HG03378 (cell line): ENCODE measurements around the gene TMEM233.
"Not testable (repeated sequence)": the region's sequence is repeated elsewhere in the genome, so short reads cannot be mapped to it uniquely, and the experiment has no call there.

Experiments used
- ATAC-seq: cut with Tn5 transposase; IDR thresholded peaks from one replicate; pipeline ENCODE4 v1.9.1; 2021; ENCODE audit warnings: mild to moderate bottlenecking, moderate library complexity; ENCODE audit not compliant: unreplicated experiment

TMEM233 gene

DNA sequence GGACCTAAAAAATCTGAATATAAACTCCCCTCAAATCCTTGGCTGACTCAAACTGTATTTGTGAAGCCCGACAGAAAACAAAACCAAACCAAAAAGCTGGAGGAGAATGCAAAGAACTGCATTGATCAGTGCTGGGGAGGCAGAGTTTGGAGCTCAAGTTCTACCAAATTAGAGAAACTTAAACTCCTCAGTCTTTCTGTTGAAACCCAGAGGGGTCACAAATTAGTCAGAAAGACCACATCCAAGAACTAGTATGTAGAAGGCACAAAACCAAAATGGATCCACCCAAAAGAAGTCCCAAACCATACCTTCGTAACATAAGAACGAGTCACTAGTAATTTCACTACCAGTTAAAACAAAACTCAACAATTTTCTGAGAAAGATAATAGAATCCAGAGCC, 59.1 kb downstream of the TMEM233 start:
- no peak for ATAC-seq

DNA sequence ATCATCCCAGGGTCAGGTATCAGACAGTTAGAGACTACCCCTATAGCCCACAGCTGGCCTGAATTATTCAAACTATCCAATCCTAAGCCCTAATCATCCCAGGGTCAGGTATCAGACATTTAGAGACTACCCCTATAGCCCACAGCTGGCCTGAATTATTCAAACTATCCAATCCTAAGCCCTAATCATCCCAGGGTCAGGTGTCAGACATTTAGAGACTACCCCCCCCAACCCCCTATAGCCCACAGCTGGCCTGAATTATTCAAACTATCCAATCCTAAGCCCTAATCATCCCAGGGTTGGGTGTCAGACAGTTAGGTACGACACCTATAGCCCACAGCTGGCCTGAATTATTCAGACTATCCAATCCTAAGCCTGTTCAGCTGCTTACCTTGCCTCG, 63.4 kb downstream of the TMEM233 start:
- not testable (repeated sequence) for ATAC-seq

DNA sequence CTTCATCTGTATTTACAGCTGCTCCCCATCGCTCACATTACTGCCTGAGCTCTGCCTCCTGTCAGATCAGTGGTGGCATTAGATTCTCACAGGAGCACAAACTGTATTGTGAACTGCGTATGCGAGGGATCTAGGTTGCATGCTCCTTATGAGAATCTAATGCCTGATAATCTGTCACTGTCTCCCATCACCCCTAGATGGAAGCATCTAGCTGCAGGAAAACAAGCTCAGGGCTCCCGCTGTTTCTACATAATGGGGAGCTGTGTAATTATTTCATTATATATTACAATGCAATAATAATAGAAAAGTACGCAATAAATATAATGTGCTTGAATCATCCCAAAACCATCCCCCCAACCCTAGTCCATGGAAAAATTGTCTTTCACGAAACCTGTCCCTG, 64.6 kb downstream of the TMEM233 start:
- not testable (repeated sequence) for ATAC-seq

DNA sequence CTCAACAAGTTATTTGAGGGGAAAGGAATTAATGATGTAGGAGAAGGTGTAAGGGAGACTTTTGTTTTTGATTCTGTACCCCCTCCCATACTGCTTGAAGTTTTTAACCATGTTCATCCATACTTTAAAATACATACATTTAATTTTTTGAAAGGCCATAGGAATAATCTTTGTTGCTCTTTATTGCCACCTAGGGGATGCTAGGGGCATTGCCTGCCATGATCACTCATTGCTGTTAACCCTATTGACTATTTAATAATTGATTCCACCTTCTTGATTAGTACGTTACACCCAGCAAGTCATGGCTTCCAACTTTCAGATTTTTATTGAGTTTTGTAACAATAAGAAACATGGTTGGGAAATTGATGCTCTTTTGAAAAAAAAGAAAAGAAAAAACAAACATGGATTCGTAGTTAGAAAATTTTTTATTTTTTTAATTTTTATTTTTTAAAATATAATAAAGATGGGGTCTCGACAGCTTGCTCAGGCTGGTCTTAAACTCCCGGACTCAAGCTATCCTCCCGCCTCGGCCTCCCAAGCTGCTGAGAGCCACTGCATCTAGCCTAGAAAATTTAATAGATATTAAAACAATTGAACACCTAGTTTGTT, 65.8 kb downstream of the TMEM233 start:
- no peak for ATAC-seq

DNA sequence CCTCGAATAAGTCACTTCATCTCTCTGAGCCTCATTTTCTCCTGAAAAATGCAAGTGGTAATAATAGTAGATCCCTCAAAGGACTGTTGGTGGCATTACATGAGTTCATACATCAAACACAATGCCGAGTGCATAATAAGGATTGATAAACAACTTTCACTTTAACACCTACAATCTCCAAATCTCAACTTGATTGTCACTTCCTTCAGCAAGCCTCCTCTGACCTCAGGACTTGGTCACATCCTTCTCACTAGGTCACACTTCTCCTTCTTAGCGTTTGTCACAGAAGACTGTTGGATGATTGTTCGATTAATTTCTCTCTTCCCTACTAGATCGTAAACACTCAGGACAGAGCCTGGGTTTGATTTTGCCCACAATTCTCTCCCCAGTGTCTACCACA, 66.5 kb downstream of the TMEM233 start:
- no peak for ATAC-seq

DNA sequence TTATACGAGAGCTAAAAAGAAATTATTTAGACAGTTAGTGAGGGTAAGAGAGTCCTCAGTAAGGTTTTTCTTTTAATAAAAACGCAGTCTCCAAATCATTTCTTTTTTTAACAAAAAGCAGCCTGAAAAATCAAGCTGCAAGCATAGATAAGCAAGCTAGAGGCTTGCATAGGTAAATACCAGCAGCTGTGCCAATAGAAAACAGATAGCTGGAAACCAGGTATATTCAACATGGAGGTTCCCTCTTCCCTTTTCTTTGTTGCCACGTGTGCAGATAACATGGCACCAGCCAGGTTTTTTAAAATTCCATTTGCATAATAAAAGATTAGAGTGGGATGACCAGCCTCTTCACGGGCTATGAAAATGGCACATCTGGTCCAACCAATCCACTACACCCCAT, 68.3 kb downstream of the TMEM233 start:
- ATAC-seq = no peak

DNA sequence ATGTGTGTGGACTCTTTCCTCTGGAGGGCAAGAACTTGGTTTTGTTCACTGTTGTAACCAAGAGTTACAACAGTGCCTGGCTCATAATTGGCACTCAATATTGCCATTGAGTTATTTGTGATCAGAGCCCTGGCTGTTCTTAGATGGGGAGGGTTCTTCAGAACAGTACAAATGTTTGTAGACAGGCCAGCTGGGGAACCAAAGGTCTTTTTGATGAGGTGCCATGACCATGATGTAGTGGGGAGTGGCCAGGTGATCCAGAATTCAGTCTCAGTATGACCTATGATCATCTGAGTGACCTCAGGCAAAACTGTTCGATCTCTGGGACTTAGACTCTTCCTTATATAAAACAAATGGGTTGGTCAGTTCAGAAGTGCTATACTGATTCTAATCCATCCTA, 71.1 kb downstream of the TMEM233 start:
- no peak for ATAC-seq

DNA sequence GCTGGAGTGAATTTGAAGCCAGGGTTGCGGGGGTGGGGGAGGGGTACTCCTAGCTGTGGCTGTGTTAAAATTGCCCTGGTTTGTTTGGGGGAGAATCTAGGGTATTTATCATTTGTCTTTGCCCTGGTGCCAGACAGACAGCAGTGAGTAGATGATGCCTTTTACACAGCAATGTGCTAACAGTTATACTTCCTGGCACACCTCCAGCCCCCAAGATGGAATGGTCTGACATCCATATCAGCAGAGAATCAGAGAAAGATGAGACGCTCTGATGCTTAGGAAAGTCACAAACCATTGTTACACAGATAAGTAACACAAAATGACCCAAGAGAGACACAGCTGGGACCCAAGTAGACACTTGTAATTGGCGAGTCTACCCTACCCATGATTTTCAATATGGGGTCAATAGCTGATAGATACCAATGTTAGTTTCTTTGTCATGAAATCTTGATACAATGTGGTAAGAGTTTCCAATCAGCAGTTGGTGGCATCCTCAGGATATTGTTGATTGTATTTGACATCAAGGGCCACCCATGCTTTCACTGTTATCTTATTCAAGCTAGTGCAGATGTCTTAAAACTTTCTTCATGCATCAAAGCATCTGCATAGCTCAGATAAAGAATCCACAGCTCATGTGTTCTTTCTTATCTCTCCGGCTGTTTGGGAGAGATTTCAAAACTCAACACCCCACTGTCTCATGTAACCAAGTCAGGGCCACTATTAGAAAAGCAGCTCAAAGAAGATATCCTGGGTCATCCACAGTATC, 71.8 kb downstream of the TMEM233 start:
- no peak for ATAC-seq

DNA sequence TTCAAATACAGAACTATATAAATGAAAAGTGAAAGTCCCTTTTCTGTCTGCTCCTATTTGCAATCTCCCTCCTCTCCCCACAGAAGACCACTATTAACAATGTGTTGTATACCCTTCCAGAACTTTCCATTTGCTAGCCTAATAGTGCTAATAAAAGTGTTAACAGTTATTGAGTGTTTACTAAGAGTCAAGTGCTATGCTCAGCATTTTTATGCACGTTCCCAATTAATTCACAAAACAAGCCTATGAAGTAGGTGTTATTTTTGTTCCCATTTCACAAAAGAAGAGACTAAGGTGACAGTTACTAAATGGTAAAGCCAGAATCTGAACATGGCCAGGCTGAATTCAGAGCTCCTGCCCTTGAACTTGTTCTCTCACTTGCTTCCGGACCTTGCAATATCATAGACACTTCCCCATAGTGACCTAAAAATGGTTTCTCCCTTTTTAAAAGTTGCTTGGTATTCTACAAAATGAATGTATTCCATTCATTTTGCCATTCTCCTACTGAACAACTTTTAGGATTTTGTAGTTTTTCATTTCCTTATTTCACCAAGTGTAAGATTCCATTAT, 72.7 kb downstream of the TMEM233 start:
- ATAC-seq = no peak

DNA sequence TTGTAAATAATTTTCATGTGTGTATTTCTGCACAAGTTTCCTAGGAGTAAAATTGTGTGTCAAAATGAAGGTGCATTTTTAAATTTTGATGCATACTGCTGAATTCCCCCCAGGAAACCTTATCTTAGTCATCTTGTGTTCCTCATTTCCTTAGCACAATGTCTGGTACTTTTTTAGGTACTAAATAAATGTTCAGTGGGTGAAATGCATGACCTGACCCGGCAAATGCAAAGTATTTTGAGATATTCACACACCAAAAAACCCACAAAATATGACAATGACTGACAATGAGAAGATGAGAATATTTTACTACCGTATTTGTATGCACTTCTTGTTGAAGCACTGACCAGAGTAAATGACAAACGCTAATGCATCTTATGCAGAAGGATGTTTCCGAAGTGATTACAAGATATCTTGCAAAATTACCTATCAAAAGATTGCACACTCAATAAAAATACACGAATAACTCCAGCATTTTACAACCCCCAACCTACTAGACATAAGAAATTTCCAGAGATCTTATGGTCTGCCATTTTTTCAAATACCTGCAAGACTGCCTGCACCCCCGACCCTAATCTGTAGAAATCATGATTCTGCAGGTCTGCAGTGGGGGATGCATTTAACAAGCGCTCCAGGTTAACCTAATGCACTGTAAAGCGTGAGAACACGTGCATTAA, 73.5 kb downstream of the TMEM233 start:
- no peak for ATAC-seq

DNA sequence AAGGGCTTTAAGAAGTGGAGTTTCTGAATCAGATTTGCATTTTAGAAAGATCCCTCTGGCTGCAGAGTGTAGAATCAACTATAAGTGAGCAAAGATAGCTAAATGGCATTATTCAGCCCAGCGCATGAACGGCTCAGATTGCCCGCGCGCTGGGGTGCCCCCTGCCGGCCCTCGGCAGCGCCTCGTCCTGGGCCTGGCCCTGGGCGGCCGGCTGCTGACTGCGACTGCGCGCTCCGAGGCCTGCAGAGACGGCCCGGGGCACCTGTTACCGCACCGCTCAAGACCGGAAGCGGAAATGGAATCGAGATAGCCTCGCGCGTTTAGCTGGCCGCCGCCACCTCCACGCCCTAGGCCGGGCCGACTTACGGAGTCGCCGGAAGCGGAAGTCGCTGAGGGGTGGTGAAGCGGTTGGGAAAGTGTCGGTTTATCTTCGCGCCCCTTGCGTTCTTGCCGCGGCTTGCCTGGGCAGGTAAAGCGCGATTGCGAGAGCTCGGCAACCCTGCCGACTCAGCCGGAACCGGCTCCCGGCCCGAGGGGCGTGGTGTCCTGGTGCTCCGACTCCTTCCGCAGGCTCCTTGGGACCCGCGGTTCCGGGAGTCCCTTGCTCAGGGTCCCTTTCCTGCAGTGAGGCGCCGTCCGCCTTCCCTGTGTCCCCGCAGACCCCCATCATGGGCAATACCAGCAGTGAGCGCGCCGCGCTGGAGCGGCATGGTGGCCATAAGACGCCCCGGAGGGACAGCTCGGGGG, 74.2 kb downstream of the TMEM233 start, which contains the start of gene PRKAB1:
Gene PRKAB1, plus strand, starts transcription at position 557 of the 747 bp plus-strand sequence. Its CDS starts 112 bp downstream, at position 669.
- peak; percentile 88 for ATAC-seq

DNA sequence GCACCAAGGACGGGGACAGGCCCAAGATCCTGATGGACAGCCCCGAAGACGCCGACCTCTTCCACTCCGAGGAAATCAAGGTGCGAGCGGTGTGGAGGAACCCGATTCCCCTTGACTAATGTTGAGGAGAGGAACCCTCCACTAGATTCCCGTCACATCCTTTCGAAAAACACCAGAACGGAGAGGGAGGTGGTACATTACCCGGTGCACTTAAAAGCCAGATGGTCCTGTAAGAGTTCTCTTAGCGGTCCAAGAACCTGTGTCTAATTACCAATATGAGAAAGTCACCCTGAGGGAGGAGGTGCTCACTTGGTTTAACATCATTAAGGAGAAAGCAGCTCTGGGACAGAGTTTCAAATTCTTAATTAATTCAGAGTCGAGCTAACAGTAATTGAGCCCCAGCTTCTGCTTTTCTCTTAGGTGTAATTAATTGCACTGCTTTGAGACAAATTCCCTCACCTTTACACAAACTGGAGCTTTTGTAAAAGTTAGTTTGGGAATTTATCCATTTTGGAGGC, 74.8 kb downstream of the TMEM233 start:
- no peak for ATAC-seq

DNA sequence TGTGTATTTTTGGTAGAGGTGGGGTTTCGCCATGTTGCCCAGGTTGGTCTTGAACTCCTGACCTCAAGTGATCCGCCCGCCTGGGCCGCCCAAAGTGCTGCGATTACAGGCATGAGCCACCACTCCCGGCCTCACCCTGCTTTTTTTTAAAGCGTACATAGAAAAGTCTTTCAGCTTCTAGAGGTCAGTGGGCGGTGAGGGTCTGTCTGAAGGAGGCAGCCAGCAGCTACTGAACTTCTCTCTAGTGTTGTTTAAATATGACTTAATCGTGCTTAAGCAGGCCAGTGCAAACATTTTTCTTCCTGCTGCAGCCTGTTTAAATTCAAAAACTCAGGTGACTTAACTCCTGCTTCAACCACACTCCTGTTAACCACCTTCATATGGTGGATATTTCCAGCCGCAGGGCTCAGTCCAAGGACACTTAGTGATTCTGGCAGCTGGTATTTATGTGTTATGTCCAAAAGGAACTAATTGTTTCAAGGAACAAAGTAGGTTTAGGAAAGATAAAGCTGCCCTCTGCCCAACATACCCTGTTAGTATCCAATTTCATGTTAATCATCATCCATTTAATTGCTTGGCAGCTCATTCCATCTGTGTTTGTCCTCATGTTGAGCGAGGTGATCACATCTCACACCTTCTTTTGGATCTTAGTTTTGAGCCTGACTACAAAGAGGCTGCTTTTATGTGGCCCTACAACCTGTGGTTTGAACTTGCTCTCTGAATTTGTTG, 76.3 kb downstream of the TMEM233 start:
- no peak for ATAC-seq

DNA sequence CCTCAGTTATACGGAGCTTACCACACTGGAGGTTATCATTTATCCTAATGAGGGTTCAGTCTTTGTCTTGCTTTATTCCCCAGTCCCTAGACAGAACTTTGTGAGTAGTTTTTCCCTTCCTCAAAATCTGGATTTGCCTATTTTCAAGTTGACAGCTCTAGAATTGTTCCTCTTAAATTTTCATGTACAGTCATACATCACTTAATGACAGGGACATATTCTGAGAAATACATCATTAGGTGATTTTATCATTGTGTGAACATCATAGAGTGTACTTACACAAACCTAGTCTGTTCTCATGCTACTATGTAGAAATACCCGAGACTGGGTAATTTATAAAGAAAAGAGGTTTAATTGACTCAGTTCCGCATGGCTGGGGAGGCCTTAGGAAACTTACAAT, 77.5 kb downstream of the TMEM233 start:
- no peak for ATAC-seq

DNA sequence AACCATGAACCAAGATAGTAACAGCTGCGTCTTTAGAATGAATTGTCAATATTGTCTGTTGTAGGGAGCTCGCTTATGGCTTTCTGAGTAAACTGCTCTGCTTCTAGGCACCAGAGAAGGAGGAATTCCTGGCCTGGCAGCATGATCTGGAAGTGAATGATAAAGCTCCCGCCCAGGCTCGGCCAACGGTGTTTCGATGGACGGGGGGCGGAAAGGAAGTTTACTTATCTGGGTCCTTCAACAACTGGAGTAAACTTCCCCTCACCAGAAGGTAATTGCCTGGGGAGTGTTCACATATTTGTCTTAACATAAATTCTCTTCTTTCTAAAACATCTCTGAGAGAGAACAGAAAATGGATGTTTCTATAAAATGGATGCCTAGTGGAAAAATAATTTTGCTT, 78.6 kb downstream of the TMEM233 start:
- ATAC-seq = no peak

DNA sequence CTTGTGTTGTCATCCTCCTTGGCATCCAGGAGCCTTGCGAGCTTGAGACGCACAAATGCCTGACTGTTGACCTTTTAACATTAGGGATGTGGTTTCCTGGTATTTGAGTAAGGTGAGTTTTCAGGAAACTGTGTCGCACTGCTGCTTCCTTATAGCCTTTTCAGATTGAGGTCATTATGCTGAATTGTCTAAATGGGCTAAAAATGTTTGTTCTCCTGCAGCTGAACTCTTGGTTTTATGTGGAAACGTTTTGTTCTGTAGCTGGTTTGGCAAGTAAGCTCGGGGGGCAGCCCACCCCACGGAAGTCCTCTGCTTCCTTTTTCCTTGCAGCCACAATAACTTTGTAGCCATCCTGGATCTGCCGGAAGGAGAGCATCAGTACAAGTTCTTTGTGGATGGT, 80.1 kb downstream of the TMEM233 start:
- no peak for ATAC-seq

DNA sequence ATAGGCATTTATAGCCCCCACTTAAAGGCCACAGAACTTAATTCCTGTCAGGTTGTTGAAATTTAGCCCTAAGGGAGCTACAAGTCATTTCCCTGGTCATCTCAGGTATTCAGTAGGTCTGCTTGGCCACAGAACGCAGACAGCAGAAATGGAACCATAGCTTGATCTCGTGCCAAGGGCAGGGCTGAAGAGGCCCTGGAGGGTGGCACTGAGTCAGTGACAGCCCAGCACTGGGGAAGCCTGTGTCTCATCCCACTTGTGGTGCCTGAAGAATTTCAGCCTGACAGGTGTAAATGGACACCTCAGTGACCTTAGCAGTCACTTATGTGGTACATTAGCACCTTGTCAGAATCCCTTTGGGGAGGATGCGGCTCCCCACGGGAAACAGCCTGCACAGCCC, 81.0 kb downstream of the TMEM233 start:
- ATAC-seq = no peak

DNA sequence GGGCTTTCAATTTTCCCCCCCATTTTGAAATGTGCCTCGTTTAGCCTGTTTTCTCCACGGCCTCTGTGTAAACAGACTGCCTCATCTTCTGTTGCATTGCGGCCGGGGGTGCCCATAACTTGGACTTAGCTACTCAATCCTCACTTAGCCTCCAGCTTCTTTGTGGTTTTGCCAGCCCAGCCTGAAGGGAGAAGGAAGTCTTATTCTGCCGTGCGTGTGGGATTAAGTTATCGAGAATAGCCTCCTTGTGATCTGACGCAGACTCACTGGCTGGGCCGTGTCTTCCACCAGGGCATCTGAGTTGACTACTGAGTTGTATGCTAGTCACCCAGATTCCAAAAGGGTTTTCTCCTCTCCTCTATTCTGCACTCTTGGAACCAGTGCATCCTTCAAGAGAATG, 82.4 kb downstream of the TMEM233 start:
- no peak for ATAC-seq

DNA sequence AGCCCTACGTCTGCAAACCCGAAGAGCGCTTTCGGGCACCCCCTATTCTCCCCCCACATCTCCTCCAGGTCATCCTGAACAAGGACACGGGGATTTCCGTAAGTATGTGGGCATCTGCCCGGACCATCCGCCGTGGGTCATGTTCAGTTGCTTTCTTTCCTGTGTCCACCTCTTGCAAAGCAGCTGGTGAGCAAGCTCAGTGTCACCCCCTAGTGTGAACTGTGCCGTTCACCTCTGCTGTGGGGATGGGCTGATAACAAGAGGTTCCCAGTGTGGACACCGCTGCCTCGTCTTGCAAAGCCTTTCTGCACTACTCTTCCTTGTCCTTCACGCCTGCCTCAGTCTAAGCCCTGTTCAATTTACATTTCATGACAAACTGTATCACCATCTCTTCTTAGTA, 83.0 kb downstream of the TMEM233 start:
- ATAC-seq = no peak

DNA sequence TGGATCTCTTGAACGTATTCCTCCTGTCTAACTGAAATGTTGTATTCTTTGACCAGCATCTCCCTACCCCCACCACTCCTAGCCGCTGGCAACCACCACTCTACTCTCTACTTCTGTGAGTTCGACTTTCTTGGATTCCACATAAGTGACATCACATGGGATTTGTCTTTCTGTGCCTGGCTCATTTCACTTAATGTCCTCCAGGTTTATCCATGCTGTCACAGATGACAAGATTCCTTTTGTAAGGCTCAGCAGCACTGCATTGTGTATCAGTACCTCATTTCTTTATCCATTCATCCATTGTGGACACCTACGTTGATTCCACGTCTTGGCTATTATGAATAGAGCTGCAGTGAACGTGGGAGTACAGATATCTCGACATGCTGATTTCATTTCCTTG, 84.9 kb downstream of the TMEM233 start:
- ATAC-seq = no peak
